Spinal cord (tissue), 10 donors: ENCODE data around the gene NDUFB3. TPM values are rescaled to one million over a fixed set of nuclear protein-coding genes. Genes with fewer than 3 reads are reported as not detected.

Source experiments
- DNase-seq, 6 donors: peaks; one replicate each; pipeline versions ENCODE4 v3.0.0 to v3.0.0-alpha.2; 2013 to 2015; ENCODE audit warnings: low spot score in 6 of 6, low read depth in 4 of 6
- H3K27ac ChIP-seq: one replicate; pipeline ENCODE4 v1.5.1; 2013; ENCODE audit warnings: low read depth, low read length, control low read depth
- H3K27me3 ChIP-seq: one replicate; pipeline ENCODE4 v1.6.1; 2013; ENCODE audit warnings: low read length; ENCODE audit not compliant: control insufficient read depth, insufficient read depth
- H3K36me3 ChIP-seq: one replicate; pipeline ENCODE4 v1.6.1; 2013; ENCODE audit warnings: low read length; ENCODE audit not compliant: control insufficient read depth, insufficient read depth
- H3K4me1 ChIP-seq: one replicate; pipeline ENCODE4 v1.6.1; 2013; ENCODE audit warnings: low read length; ENCODE audit not compliant: control insufficient read depth, insufficient read depth
- H3K4me3 ChIP-seq: one replicate; pipeline ENCODE4 v1.5.1; 2013; ENCODE audit warnings: low read depth, low read length, control low read depth
- H3K9me3 ChIP-seq: one replicate; pipeline ENCODE4 v1.6.1; 2013; ENCODE audit warnings: low read length; ENCODE audit not compliant: control insufficient read depth, insufficient read depth
- WGBS: methylation state at CpG from one replicate; pipeline ENCODE4 v1.1.5; 2013; ENCODE audit warnings: missing lambda C conversion rate; ENCODE audit not compliant: insufficient coverage; 5-methylcytosine and 5-hydroxymethylcytosine counted together
- polyA plus RNA-seq, 2 donors: library from polyadenylated mRNA; unstranded; fragments of 120-200 nt; gene quantifications; one replicate each; pipeline ENCODE4 v1.2.1, GENCODE V29; 2013; ENCODE audit not compliant: insufficient read length in 2 of 2
- total RNA-seq, 2 donors: library from RNA; depleted of rRNA in 1 of 2; stranded (reverse); fragments of 120-200 nt in 1 of 2; fragments of >200 nt in 1 of 2; gene quantifications; one replicate each; pipeline versions ENCODE4 v1.2.3 to v1.2.4, GENCODE V29; 2013 to 2014
- donor health status: healthy.

Gene NDUFB3
- total and polyA plus RNA-seq, 4 donors = 79.0 to 136 (median 116) TPM

DNA sequence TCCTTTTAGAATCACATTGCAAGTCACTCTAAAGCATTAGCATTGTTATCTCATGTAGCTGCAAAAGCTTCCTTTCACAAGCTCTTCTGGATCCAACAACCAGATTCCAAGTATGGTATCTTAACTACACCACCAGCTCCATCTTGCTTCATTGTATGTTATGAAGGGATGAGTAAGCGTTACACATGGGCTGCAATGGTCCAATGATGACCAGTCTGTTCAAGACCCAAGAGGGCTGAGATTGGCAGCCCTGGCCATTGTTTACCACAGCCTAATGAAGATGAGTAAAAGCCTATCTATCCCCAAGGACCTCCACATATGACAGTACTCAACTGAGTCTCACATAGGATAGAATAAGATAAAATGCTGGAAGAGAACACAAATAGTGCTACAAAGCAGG, 50.5 kb downstream of the NDUFB3 start:
- Histone ChIP-seq H3K4me1 (peaks cover 25% of the 10 kb centered on the region), H3K36me3 (no peaks in the 10 kb centered on the region), H3K27me3 (no peaks in the 10 kb centered on the region), H3K9me3 (no peaks in the 10 kb centered on the region), H3K4me3 (no peak overlapping the region), H3K27ac (no peak overlapping the region)
- DNase-seq = no peak
- no CpG with 5 or more reads among the region's 1 CpG for WGBS

GRCh38 chr2:201126308-201127151, 54.7 kb downstream of the NDUFB3 start:
- Histone ChIP-seq H3K4me3 (no peak overlapping the region), H3K36me3 (no peaks in the 10 kb centered on the region), H3K27ac (peak overlapping the region; percentile 31), H3K9me3 (no peaks in the 10 kb centered on the region), H3K27me3 (no peaks in the 10 kb centered on the region), H3K4me1 (peaks cover 9% of the 10 kb centered on the region)
- 79% methylated on average over 7 of the region's 9 CpGs for WGBS
- DNase-seq = no peak

- Histone ChIP-seq H3K27me3 (no peaks in the 10 kb centered on the region), H3K9me3 (no peaks in the 10 kb centered on the region), H3K4me1 (peaks cover 9% of the 10 kb centered on the region), H3K4me3 (no peak overlapping the region), H3K36me3 (no peaks in the 10 kb centered on the region), H3K27ac (peak overlapping the region; percentile 31)
- WGBS = 100% methylated on average over 1 of the region's 2 CpGs
- no peak for DNase-seq
Observed at GRCh38 chr2:201127152-201127511, 55.3 kb downstream of the NDUFB3 start.

DNA sequence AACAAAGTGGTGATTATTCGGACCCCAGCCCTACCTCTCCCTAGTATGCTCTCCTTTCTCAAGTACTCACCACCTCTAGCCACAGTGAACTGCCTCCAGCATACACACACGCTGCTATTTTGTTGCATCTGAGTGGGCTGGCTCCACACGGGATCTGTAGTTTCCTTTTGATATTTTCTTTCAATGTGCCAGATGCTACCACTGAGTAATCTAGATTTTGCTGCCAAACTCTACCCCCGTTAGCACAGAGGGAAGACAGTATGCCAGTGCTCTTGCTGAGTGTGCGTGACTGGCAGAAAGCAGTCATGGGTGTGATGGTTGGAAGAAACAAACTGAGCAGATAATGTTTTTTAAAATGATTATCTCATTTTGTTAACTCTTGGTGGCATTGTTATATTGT, 55.8 kb downstream of the NDUFB3 start:
- WGBS = 0% methylated on average over 2 of the region's 5 CpGs
- Histone ChIP-seq H3K9me3 (no peaks in the 10 kb centered on the region), H3K4me3 (no peak overlapping the region), H3K36me3 (no peaks in the 10 kb centered on the region), H3K4me1 (peaks cover 9% of the 10 kb centered on the region), H3K27me3 (no peaks in the 10 kb centered on the region), H3K27ac (peak overlapping the region; percentile 31)
- peak in 4 of 6 donors; percentile 31 to 90 (median 62) for DNase-seq

DNA sequence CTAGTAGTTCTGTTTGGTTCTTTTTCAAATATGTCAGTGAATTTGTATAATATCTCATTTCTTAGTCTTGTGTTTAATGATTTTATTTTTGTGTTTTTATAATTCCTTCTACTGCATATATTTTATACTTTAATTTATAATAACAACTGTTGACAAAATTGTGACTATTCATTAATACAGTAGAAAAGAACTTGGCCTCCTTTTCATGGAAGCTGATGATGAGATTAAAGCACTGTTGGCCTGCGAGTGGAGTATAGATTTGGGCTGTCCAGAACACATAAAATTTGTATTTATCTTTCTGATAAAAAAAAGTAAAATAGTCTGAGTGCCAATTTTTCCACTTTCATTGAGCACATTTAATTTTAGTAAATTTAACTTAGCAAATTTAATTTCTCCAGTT, 56.2 kb downstream of the NDUFB3 start:
- Histone ChIP-seq H3K4me1 (peaks cover 9% of the 10 kb centered on the region), H3K27ac (no peak overlapping the region), H3K4me3 (no peak overlapping the region), H3K9me3 (no peaks in the 10 kb centered on the region), H3K36me3 (no peaks in the 10 kb centered on the region), H3K27me3 (no peaks in the 10 kb centered on the region)
- DNase-seq = no peak
- no CpG with 5 or more reads among the region's 1 CpG for WGBS

DNA sequence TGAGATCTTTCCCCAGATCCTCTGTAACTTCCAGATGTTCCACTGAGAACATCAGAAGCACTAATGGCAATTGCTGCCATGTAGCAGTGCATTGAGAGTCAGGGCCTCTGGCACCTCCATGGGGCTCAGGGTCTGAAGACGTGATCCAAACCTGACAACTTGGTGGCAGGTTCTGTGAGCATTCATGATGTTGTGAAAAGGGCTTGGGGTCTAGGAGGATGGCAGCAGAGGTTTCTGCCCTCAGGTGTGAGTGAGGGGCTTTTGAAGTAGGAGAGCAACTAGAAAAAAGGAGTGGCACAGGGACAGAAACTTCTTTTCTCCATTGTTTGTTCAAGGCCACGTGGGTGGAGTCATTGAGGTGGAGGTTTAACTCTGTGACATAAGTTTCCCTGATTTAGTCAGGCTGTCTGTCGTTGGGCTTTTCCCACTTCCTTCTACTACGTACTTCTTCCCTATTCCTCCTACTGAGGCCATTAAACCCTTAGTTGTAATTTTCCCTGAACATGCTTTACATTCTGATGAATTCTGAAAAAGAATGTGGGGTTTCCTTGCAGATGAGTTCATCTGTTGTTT, 57.2 kb downstream of the NDUFB3 start:
- WGBS = 69% methylated on average over 1 of the region's 4 CpGs
- Histone ChIP-seq H3K9me3 (no peaks in the 10 kb centered on the region), H3K27me3 (no peaks in the 10 kb centered on the region), H3K4me1 (peaks cover 9% of the 10 kb centered on the region), H3K27ac (peak overlapping the region; percentile 16), H3K36me3 (peaks cover 3% of the 10 kb centered on the region), H3K4me3 (no peak overlapping the region)
- no peak for DNase-seq

GRCh38 chr2:201130524-201131186, 58.9 kb downstream of the NDUFB3 start:
- Histone ChIP-seq H3K27ac (no peak overlapping the region), H3K4me1 (peaks cover 5% of the 10 kb centered on the region), H3K27me3 (no peaks in the 10 kb centered on the region), H3K36me3 (peaks cover 7% of the 10 kb centered on the region), H3K4me3 (no peak overlapping the region), H3K9me3 (no peaks in the 10 kb centered on the region)
- WGBS = 83% methylated on average over 3 of the region's 3 CpGs
- no peak for DNase-seq

- no CpG with 5 or more reads among the region's 1 CpG for WGBS
- H3K9me3 ChIP-seq = no peaks in the 10 kb centered on the region
- no peak overlapping the region for H3K27ac ChIP-seq
- H3K36me3 ChIP-seq = peaks cover 21% of the 10 kb centered on the region
- H3K4me3 ChIP-seq = no peak overlapping the region
- no peaks in the 10 kb centered on the region for H3K27me3 ChIP-seq
- no peak for DNase-seq
- H3K4me1 ChIP-seq = no peaks in the 10 kb centered on the region
Observed at GRCh38 chr2:201132518-201132917, 60.7 kb downstream of the NDUFB3 start.
